GM21381 (cell line): Measurements from ENCODE around the gene FLYWCH1.

Source experiments
- ATAC-seq: cut with Tn5 transposase; IDR thresholded peaks from one replicate; pipeline ENCODE4 v1.9.1; 2021; ENCODE audit warnings: mild to moderate bottlenecking, moderate library complexity; ENCODE audit not compliant: unreplicated experiment

Gene FLYWCH1

DNA sequence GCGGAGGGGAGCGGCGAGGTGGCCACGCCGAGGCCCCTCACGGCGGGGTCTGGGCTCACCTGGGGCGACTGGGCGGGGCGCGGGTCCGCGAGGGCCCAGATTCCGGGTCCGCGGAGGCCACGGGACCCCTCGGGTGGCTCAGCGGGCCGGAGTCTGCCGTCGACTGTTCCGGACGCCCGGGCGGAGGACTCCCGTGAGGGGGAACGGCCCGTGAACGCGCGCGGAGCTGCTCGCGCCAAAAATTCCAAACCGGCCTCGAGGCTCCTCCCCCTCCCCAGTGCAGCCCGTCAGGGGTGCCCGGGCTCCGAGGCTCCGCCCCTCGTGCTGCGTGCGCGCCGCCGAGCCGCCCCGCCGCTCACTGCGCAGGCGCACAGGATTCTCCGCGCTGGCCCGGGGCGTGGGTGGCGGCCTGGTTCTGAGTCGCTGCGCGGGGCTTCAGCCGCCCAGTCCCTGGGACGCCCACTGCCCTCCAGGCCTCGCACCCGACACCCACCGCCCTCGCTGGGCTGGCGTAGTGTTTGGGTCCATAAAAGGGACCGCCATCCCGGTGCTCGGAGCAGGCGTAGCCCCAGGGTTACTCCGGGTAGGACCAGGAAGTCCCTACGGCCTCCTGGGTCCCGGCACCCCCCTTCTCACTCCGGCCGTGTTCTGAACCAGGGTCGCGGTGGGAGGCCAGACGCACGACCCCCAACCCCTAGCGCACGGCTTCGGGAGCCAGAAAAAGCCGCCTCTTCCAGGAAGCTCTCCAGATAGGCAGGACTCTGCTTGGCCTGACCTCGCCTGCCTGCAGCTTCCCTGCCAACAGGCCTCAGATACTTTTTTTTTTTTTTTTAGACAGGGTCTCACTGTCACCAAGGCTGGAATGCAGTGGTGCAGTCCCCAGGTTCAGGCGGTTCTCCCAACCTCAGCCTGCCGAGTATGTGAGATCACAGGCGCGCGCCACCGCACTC, 68.8 kb downstream of the FLYWCH1 start, which contains the start of gene PKMYT1:
PKMYT1 (minus strand) TSS at position 220 of the 950 bp plus-strand sequence. CDS start 789 bp downstream, outside the sequence.
- ATAC-seq, result peak; percentile 80

DNA sequence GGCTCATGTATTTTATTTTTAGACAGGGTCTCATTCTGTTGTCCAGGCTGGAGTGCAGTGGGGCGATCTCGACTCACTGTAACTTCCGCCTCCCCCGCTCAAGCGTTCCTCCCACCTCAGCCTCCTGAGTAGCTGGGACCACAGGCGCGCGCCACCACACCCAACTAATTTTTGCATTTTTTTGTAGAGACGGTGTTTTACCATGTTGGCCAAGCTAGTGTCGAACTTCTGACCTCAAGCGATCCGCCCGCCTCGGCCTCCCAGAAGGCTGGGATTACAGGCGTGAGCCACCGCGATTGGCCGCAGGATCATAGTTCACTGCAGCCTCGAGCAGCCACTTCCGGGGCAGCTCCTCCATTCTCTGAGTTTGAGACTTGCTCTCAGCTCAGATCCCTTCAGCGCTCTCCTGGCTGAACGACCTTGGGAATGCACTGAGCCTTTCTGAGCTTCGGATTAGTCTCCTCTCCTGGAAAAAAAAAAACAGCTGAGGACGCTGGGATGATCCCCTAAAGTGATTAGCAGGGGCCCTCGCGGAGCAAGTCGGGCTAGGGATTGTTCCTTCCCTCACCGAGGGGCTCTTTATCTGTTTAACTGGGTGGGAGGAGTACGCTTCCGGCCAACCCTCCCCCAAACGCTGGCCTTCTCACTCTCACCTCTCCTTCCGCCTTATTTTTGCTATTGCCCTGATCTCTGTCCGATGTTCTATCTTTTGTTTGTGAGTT, 69.6 kb downstream of the FLYWCH1 start:
- no peak for ATAC-seq

DNA sequence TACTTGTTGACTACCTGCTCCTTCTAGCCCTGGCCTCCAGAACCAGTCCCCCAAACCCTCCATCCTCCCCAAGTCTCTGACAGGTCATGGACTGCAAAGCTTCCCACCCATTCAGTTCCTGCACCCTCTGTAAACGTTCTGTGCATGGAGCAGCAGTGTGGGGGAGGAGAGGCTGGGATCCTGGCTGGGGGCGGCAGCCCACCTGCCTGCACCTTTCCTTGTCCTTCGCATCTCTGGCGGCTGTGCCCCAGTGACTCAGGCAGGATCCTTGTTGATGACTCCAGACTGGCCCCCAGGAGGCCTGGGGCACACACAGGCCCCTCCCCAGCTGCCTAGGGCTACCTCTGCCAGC, 70.1 kb downstream of the FLYWCH1 start:
- no peak for ATAC-seq

DNA sequence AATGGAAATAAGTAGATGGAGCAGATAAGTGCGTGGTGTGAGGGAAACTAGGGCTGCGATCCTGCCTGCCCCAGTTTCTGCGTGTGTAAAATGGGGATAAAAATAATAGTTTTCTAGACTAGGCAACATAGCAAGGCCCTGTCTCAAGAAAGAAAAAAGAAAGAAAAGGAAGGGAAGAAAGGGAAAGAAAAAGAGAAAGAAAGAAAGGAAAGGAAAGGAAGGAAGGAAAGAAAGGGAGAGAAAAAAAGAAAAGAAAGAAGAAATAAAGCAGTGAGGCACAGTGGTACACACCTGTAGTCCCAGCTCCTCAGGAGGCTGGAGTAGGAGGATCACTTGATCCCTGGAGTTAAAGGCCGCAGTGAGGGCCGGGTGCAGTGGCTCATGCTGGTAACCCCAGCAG, 70.7 kb downstream of the FLYWCH1 start:
- no peak for ATAC-seq

DNA sequence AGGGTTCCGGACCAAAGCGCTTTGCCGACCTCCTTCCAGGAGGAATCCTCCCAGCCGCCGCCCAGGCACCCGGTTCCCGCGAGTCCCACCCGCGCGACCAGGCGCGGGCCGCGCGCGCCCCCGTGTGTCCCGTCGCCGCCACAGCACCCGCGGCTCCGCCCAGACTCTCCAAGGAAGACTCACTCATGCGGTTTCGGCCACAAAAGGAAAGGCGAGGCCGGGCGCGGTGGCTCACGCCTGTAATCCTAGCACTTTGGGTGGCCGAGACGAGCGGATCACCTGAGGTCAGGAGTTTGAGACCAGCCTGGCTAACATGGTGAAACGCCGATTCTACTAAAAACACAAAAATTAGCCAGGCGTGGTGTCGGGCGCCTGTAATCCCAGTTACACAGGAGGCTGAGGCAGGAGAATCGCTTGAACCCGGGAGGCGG, 72.0 kb downstream of the FLYWCH1 start:
- no peak for ATAC-seq

DNA sequence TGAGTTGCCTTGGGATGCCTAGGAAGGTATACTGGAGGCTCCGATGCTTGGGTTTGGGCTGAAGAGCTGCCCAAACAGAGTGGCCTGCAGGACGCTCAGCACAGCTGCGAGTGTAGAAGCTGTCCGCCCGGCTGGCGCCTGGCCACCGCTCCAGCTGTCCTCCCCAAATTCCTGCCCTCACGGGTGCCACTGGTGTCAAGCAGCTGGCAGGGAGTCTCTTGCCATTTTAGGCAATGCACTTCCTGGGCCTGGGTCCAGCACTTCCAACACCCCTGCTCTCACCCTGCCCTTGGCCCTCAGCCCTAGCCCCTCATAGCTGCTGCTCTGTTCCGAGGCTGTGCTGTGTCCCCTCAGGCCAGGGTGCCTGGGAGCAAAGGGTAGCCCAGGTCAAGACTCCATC, 73.7 kb downstream of the FLYWCH1 start:
- ATAC-seq, result no peak

DNA sequence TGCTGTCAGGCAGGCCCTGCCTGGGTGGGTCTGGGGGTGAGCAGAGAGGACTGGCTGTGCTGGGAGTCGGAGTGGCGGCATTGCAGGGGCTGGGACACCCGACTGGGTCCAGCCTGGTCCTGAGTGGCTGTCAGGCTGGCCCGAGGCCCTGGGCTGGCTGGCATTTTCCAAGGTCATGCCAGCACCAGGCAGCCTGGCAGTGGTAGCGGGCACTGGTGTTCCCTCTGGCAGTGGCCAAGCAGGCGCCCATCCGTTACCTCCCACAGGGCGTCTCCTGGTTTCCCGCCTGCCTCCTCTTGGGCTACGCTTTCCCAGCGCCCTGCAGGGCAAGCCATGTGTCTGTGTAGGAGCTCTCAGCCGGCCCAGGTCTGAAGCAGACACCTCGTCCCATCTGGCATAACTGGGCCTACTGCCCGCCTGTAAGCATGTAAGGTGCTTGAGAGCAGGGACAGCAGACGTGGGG, 74.2 kb downstream of the FLYWCH1 start:
- no peak for ATAC-seq

DNA sequence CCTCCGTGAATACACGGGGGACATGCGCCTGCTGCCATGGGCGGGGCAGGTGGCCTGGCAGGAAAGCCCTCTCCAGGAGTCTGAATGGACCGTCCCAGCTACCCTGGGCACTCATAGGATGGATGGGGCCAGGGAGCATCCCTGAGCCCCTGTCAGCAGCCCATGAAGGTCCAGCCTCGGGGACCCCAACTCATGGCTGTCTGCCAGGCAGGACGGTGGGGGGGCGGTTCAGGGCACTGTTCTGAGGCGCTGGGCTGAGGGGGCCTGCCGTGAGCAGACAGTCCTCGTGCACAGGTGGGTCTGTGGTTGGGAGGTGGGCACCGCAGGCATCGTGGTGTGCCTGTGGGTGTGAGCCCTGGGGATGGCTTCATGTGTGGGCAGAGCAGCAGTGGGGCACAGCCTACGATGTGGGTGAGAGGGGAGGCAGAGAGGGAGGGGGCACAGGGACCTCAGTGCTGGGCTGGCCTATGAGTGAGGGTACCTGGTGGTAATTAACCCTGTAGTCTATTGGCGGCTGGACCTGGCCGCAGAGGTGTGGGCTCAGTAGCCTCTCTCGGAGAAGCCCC, 75.0 kb downstream of the FLYWCH1 start:
- ATAC-seq, result no peak

DNA sequence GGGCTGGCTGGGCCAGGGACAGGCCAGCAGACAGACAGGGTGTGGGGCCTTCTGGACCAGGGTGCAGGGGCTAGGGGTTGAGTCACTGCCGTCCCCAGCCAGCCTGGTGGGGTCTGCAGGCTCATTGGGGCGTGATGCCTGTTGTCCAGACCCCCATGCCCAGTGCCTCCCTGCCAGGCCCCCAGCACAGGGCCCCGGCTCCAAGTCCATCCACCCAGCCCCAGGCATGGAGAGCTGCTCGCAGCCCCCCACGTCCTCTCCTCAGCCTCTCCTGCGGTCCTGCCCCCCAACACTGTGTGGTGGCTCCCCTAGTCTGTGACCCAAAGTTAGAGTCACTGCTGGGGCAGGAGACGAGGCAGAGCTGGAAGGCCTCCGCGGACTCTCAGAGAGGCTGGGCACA, 75.6 kb downstream of the FLYWCH1 start:
- no peak for ATAC-seq

DNA sequence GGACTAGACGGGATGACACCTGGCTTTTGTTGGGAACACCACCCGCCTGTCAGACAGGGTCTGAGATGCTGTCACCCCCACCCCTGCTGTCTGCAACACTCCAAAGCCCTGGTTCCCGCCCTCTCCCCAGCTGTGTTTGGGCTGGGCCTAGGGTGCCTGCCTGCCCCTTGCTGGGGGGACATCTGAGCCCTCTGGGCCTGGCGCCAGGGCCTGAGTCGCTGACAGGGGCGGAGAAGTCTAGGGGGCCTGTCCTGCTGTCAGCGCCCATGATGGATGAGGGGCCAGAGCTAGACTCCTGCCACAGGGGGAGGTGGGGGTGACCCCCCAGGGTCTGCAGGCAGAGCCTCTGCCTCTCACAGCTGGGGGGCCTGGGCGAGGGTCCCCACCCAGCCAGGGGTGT, 76.1 kb downstream of the FLYWCH1 start:
- ATAC-seq, result no peak

DNA sequence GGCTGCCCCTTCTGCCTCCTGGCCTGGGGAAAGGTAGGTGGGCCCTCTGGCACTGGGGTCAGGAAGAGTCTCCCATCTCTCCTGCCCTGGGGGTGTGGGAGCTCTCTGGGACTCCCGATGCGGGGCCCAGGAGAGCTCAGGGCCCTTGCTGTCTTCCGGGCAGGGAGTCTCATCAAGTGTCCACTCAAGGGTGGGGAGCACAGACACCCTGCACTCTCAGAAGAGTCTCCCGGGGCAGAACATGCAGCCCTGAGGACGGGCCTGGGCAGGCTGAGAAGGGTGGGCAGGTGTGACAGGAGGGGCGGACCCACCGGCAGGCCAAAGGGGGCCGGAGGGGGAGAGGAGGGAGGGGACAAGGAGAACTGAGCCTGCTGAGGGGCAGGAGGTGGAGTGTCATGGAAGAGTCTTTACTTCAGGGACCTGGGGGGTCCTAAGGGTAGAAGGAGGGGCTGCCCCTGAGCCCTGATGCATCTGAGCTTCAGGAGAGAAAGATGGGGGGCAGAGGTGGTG, 76.9 kb downstream of the FLYWCH1 start:
- no peak for ATAC-seq

DNA sequence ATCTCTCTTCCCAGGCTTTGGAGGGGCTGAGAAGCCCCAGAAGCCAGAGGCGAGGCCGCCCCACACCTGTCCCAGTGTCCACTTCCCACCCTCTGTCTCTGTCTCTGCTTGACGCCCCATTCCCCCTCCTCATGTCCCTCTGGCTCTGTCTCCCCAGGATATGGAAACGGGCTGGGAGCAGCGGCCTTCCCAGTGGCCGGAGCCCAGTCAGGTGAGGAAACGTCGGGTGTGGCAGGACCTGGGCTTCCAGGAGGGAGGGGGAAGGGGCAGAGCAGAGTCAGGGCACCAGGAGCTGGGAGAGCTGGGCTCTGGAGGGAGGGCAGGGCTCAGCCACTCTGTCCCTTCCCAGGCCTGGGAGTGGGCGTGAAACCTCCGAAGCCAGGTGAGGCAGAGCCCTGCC, 79.2 kb downstream of the FLYWCH1 start:
- no peak for ATAC-seq

DNA sequence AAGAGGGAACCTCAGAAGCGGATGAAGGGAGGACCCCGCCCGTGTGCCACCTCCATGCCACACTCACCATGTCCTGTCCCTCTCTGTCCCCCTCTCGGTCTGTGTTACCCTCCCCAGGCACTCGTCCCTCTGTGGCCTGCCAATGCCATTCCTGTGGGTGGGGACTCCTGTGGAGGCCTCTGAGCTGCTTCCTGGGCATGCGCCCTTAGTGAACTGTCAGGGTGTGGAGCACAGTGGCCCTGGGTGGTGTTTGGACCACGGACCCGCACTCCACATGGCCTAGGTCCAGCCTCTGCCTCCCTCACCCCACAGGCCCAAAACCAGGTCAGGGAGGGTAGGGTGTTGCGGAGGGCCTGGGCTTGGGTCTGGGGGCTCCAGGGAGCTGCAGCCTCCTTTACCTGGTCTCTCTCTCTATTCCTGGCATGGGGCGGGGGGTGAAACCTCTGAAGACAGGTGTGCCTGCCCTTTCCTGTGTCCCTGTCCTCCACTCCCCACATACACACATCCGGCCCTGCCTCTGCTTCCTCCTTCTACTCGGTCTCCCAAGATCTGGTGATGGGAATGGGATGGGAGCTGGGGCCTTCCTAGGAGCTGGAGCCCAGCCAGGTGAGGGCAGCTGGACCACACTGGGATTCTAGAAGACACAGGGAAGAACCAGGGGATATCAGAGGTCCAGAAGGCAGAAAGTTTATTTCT, 80.0 kb downstream of the FLYWCH1 start:
- ATAC-seq, result no peak

DNA sequence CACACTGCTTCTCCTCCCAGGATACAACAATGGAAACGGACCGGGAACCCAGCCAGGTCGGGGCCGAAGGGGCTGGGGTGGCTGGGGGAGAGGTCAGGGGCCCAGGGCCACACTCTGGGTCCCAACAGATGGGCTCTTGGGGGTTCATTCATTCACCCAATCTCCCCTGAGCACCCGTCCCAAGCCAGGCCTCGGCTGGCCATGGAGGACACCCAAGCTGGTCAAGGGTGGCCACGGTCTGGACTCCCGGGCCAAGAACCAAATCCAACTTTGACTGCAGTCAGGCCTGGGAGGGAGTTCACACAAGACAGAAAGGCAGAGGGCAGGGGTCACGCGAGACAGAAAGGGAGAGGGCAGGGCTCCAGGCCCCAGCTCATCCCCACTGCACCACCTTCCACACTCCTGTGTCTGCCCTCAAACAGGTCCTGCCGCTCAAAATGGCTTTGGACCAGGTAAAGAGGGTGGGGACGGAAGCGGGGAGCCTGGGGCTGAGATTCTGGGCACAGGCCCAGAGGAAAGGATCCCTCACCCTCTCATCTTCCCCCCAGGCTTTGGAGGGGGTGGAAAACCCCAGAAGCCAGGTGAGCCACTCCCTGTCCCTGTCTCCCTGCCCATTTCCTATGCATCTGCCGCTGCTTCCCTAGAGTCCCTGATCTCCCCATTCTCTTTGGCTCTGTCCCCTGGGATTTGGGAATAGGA, 80.8 kb downstream of the FLYWCH1 start:
- no peak for ATAC-seq

DNA sequence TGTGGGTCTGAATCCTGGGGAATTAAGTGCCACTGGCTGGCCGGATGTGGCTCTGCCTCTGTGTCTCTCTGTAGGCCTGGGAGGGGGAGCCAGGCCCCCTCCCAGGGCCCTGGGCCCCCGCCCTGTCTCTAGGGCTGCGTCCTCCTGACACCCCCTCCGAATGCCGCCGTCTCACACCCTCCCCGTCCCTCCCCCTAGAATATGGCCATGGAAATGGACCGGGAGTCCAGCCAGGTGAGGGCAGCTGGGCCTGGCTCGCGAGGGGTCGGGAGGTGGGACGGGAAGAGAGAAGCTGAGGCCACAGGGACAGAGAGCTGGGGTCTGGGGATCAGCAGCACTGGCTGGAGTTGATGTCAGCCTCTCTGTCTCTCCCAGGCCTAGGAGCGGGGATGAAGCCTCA, 84.6 kb downstream of the FLYWCH1 start:
- ATAC-seq, result no peak

DNA sequence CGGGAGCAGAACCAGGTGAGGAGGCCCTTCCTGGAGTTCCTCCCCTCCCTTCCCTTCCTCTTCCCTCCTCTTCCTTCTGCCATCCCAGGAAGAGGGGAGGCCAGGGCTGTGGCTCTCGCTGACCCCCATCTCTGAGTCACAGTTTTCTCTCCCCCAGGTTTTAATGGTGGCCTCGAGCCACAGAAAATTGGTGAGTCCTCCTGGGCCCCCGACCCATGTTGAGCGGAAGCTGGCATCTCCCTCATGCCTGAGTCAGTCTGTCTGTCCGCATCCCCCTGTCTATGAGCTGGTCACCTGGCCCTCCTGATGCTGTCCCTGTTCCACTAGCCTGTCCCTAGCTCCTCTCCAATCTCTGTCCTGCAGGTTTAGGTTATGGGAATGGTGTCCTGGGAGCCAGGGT, 88.2 kb downstream of the FLYWCH1 start:
- no peak for ATAC-seq

DNA sequence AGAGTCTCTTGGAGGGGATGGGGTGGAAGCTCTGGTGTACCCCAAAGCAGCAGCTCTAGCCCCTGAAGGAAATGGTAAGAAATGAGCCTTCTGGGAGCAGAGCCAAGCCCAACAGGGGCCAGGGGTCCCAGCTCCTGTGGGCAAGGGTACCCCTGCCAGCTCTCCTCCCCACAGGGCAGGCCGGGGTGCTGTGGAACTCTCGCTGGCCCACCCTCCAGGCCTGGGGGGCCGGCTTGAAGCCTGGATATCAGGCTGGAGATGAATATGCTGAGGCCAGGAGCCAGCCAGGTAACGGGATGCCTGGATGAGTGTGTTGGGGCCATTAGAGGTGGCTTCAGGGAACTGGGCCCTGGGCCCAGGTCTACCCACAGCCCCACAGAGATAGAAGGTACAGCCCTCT, 88.8 kb downstream of the FLYWCH1 start:
- no peak for ATAC-seq
